Measurements from ENCODE around the gene GDI2. TPM values are rescaled to one million over a fixed set of nuclear protein-coding genes. Genes with fewer than 3 reads are reported as not detected.

Gene GDI2
- total and polyA plus RNA-seq, 2 of the 13 experiments (the other 11 are each of a cell fraction or from before 2014, with no cell fraction given): 153 to 477 TPM

DNA sequence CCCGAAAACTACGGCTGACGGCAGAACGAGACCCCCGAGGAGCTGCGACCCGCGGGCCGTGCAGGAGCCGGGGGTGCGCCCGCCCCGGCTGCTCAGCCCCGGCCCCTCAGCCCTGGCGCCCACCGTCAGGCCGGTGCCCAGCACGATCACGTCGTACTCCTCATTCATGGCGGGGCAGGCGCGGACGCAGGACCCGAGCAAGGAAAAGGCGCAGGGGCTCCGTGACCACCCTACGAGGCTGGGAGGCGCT is 218 bp downstream of the GDI2 start (continued):
- TF ChIP-seq, protein P1, sequence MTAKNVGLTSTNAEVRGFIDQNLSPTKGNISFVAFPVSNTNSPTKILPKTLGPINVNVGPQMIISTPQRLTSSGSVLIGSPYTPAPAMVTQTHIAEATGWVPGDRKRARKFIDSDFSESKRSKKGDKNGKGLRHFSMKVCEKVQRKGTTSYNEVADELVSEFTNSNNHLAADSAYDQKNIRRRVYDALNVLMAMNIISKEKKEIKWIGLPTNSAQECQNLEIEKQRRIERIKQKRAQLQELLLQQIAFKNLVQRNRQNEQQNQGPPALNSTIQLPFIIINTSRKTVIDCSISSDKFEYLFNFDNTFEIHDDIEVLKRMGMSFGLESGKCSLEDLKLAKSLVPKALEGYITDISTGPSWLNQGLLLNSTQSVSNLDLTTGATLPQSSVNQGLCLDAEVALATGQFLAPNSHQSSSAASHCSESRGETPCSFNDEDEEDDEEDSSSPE (CRISPR knock-in tag; IDR thresholded peaks at IDR 0.05): no peak
- TF ChIP-seq, protein P2, sequence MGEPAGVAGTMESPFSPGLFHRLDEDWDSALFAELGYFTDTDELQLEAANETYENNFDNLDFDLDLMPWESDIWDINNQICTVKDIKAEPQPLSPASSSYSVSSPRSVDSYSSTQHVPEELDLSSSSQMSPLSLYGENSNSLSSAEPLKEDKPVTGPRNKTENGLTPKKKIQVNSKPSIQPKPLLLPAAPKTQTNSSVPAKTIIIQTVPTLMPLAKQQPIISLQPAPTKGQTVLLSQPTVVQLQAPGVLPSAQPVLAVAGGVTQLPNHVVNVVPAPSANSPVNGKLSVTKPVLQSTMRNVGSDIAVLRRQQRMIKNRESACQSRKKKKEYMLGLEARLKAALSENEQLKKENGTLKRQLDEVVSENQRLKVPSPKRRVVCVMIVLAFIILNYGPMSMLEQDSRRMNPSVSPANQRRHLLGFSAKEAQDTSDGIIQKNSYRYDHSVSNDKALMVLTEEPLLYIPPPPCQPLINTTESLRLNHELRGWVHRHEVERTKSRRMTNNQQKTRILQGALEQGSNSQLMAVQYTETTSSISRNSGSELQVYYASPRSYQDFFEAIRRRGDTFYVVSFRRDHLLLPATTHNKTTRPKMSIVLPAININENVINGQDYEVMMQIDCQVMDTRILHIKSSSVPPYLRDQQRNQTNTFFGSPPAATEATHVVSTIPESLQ (CRISPR knock-in tag; conservative IDR thresholded peaks at IDR 0.05): no peak

DNA sequence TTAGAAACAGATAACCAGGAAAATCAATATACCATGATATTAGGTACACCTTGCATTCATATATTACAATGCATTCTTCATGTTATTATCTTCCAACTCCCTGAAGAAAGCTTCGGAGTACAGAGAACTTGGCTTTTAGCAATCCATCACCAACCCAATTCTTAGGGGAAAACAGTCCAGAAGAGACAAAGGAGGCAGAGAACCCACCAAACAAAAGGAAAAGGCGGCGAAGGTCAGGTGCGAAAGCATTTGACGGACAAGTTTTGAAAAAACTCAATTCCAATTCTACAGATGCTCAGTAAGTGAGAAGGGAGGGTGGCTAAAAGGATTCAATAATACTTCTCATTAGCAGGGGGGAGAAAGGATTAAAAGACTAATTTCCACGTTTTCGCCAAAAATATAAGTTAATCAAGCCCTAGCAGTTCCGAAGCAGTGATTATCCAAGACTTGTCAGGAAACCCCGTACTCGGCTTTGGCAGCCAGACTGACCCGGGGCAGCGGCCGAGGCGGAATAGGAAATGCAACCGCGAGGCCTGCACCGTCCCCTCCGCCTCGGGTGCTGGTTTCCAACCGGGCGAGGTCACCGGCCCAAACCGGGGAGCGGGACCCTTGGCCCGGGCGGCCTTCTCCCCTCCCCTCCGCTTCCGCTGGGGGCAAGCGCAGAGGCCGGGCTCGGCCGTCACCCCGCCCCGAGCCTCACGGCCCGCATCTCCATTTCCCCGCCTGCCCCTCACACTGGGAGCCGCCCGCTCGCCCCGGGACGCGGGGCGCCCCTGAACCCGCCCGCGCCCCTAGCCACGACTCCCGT is 747 bp downstream of the GDI2 start:
- in situ Hi-C loops (cut with HindIII; ENCODE audit: extremely low pct_ligation_motif_present, low pct_unique_long_range_greater_than_20kb): loop anchor here (10.0 kb wide), 1 partner anchor 62 kb away; no protein-coding TSS in a partner anchor
- peaks cover 52% of the 10 kb centered on the region for H4K20me1 ChIP-seq (ENCODE audit: insufficient read depth, low read length)
- no peaks in the 10 kb centered on the region for H3K9me3 ChIP-seq (ENCODE audit: low read length)
- BruUV-seq (replicated peaks): TSS peak; percentile 48
- WGBS (ENCODE audit: low lambda C conversion rate): 0% methylated on average over 23 of the region's 49 CpGs
- H3K27me3 ChIP-seq (ENCODE audit: control insufficient read depth in 1 of 2, insufficient read depth in 2 of 2, low read length in 2 of 2): peaks cover 0 to 3% of the 10 kb centered on the region in 2 experiments; a peak in 1 of 5 replicates
- FAIRE-seq (no peak), DNase-seq (ENCODE audit: low spot score) (no peak), ATAC-seq (peak; percentile 57)
- H3K36me3 ChIP-seq (replicated peaks in 1 of 2; ENCODE audit: control insufficient read depth in 1 of 2, insufficient read depth in 2 of 2, low read length in 2 of 2): peaks cover 0 to 6% of the 10 kb centered on the region in 2 experiments; a peak in 2 of 5 replicates
- peak overlapping the region; percentile 89 to 100 (median 97) for H3K4me3 ChIP-seq (replicated peaks in 1 of 3; ENCODE audit: insufficient read depth in 1 of 3, low read depth in 2 of 3, low read length in 3 of 3)
- peak overlapping the region; percentile 99 for H3K9ac ChIP-seq (ENCODE audit: insufficient read depth, low read depth, low read length)
- peaks cover 61% of the 10 kb centered on the region for H3K79me2 ChIP-seq (ENCODE audit: insufficient read depth, low read length)
- peaks cover 66% of the 10 kb centered on the region for H3K4me1 ChIP-seq (ENCODE audit: insufficient read depth, low read length)
- ChIA-PET CTCF (ENCODE audit: low intra/inter-chr PET ratio, low total read pairs) (no interaction called here), POLR2A (interaction anchor here (0.8 to 2.3 kb wide), 13 partner anchors 8 to 264 kb away, joined by 3 to 23 read pairs (median 5); no protein-coding TSS in a partner anchor)
- H3K27ac ChIP-seq (ENCODE audit: extremely low read length, insufficient read depth, low read length): peak overlapping the region; percentile 100
- H2AFZ ChIP-seq (ENCODE audit: low read length): no peak overlapping the region
- H3K4me2 ChIP-seq (ENCODE audit: low read depth, low read length): peak overlapping the region; percentile 90
- intact Hi-C loops (cut with micrococcal nuclease; ENCODE audit: unreplicated experiment): loop anchor here (5.0 kb wide), 1 partner anchor 75 kb away; the partner anchor contains the start of gene ANKRD16
- TF ChIP-seq RXRB (CRISPR knock-in tag; IDR thresholded peaks at IDR 0.05; ENCODE audit: borderline replicate concordance) (no peak), HNRNPUL1 (IDR thresholded peaks at IDR 0.05; ENCODE audit: low read depth, low read length) (0 out of 2 replicates have a peak, but pooled peaks have one; percentile 10), ZSCAN25 (CRISPR knock-in tag; IDR thresholded peaks at IDR 0.05) (0 out of 2 replicates have a peak, but pooled peaks have one; percentile 2), PCBP1 (IDR thresholded peaks at IDR 0.05; ENCODE audit: borderline replicate concordance, low read depth, low read length) (no peak), ZBTB49 (CRISPR knock-in tag; IDR thresholded peaks at IDR 0.05; ENCODE audit: borderline replicate concordance) (no peak), TP53 (CRISPR knock-in tag; conservative IDR thresholded peaks at IDR 0.05) (no peak), RAD21 (CRISPR knock-in tag; IDR thresholded peaks at IDR 0.05) (0 out of 2 replicates have a peak, but pooled peaks have one; percentile 43), ZNF672 (CRISPR knock-in tag; IDR thresholded peaks at IDR 0.05) (no peak), ZBTB44 (CRISPR knock-in tag; IDR thresholded peaks at IDR 0.05) (no peak), FOXA3 (CRISPR knock-in tag; IDR thresholded peaks at IDR 0.05) (no peak)
- TF ChIP-seq, protein P3, sequence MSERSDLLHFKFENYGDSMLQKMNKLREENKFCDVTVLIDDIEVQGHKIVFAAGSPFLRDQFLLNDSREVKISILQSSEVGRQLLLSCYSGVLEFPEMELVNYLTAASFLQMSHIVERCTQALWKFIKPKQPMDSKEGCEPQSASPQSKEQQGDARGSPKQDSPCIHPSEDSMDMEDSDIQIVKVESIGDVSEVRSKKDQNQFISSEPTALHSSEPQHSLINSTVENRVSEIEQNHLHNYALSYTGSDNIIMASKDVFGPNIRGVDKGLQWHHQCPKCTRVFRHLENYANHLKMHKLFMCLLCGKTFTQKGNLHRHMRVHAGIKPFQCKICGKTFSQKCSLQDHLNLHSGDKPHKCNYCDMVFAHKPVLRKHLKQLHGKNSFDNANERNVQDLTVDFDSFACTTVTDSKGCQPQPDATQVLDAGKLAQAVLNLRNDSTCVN (CRISPR knock-in tag; IDR thresholded peaks at IDR 0.05; ENCODE audit: borderline replicate concordance): 0 out of 2 replicates have a peak, but pooled peaks have one; percentile 30
